GM21529 (cell line): ENCODE data around the gene THBD.

Source experiments
- ATAC-seq: cut with Tn5 transposase; IDR thresholded peaks from one replicate; pipeline ENCODE4 v1.9.1; 2021; ENCODE audit not compliant: unreplicated experiment

The THBD gene

DNA sequence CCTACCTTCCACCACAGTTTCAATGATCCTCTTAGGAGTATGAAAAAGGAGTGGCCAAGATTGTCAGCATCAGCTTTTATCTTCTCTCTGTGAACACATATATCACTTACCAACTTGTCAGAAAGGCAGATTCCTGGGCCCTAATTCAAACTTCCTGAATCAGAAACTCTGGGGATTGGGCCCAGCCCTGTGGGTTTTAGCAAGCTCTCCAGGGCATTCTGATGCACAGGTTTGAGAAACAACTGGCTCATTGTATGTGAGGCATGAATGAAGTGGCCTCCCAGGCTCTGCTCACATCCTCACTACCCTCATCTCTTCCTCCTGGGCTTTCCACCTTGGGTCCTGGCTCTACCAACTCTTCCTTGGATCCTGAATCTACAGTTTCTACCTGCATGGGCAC is 13.2 kb upstream of the THBD start:
- no peak for ATAC-seq

GRCh38 chr20:23061734-23062561 is 12.5 kb upstream of the THBD start:
- ATAC-seq: no peak

- no peak for ATAC-seq
Observed at GRCh38 chr20:23061262-23061661, 11.8 kb upstream of the THBD start.

DNA sequence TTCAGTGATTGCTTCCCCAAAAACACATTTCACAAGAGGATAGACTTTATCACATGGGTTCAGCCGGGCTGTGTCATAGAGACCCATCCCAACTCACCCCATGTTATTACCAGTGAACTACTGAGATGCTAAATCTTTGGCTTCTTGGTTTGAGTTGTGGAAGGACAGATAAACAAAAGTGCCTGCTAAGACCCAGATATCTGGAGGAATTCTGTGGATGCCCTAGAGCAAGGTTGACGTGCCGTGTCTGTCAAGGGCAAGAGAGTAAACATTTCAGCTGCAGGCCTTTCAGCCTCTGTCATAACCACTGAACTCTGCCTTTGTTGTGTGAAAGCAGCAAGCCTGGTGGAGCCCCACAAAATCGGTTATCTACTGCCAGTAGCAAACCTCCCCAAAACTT is 11.2 kb upstream of the THBD start:
- ATAC-seq: no peak

DNA sequence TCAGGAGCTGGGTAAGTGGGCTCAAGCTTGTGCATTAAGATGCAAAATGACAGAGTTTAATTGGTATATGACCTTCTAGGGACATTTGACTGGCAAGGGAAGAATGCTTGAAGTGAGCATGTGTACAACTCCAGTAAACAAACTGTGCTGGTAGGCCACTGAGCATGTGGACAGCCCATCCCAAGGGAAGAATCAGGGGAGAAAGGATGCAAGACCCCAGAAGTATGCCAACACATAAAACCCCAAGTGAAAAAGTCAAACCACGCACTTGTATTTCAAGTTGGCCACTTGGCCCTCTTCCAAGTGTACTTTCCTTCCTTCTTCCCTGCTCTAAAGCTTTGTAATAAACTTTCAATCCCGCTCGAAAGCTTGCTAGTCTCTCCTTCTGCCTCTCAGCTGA is 10.4 kb upstream of the THBD start:
- no peak for ATAC-seq

- no peak for ATAC-seq
Observed at GRCh38 chr20:23059001-23059400, 9.5 kb upstream of the THBD start.

DNA sequence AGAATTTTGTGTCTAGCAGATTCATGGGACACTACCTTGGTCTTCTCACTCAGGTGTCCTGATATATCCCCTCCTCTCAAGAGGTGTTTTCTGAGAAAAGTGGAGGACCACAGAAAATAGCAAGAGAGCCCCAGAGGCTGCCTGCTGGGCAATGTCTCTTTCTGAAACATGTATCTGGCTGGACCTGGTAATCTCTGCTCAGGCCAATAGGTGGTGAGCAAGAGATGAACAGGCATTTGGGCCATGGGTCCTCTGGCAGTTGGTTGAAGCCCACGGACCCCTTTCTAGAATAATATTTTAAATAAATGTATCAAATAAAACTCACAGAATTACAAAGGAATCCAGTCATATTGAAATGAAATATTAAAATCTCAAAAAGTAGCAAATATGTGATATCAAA is 8.8 kb upstream of the THBD start:
- no peak for ATAC-seq

GRCh38 chr20:23052904-23053303 is 3.4 kb upstream of the THBD start:
- no peak for ATAC-seq

DNA sequence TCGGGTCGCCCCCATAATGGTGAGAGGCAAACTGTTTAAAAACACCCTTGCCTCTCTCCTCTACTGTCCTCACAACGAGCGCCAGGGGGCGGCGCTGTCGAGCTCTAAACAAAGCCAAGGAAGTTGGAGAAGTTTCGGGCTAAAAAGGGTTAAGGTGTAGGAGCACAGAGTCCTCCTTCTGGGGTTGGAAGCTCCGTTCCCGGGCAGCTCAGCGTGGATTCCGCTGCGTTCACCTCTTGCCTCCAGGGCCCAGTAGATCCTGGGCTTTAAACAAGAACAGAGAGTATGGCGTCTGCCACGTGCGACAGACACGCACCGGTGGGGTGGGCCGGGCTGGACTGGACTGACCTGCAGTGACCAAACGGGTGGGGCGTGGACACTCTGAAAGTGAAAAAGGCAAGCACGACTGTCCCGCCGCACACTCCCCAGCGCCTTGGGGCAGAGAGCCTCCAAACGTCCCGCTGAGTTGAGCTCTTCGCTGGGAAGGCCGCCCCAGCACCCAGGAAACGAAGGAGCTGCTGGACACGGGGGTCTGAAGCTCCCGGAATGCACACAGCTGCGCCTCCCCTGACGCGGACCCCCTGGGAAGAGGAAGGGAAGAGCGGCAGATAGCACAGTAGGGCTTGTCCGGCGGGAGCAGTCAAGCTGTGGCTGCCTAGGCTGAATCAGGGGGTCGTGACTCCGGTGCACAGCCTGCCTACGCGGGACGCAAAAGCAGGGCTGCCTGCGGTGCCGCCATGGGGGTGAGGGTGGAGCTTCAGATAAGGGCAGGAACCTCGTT is 1.6 kb upstream of the THBD start:
- ATAC-seq: no peak

- ATAC-seq: no peak
Observed at GRCh38 chr20:23050076-23050838, 785 bp upstream of the THBD start.

GRCh38 chr20:23048283-23049200 is 930 bp downstream of the THBD start:
- ATAC-seq: no peak

GRCh38 chr20:23047738-23048214 is 1.7 kb downstream of the THBD start:
- ATAC-seq: no peak

DNA sequence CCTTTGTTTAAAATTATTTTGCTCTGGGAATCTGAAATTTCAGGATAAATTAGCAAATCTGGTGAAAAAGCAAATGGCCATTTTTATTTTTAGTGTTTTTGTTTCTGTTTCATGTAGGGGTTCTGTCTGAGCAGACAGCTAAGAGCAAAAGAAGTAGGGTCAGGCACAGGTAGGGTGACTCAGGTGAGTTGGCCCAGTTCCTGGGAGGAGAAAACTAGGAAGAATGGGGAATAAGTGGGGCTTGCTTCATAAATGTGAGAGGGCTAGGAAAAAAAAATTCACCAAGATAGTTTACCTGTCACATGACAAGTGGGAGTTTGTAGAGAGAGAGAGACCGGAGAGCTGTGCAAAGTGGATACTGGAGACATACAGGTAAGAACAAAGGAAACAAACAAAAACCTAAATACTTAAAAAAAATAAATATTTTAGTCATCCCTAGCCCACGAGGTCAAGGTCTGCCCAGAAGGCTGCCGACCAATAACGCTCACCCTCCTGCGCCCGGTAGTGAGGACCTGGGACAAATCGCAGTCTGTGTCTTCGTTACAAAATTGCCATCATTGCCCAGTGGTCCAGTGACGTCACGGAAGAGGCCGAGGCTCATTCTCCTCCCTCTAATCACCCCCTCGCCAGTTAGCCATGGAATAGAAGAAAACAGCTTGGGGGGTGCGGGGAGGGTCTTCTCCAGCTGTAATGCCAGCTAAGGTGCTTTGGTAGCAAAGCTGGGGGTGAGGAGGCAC is 2.3 kb downstream of the THBD start:
- ATAC-seq: no peak

DNA sequence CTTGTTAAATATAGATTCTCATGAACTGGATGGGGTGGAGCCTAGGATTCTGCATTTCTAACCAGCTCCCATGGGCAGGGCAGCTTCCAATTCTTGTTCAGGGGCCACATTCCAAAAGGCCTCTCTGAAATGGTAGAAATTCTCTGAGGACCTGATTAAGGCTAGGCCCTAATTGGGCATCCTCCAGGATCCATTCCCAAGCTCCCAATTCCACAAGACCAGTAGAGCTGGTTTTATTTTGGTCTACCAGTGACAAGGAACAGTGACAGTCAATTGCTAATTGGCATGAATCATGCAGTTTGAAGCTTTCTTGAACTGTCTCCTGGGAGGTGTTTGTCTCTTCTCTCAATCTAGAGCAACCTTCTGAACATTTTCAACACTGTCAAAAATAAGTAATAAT is 3.0 kb downstream of the THBD start:
- no peak for ATAC-seq

- ATAC-seq: no peak
Observed at GRCh38 chr20:23043376-23043775, 6.1 kb downstream of the THBD start.

DNA sequence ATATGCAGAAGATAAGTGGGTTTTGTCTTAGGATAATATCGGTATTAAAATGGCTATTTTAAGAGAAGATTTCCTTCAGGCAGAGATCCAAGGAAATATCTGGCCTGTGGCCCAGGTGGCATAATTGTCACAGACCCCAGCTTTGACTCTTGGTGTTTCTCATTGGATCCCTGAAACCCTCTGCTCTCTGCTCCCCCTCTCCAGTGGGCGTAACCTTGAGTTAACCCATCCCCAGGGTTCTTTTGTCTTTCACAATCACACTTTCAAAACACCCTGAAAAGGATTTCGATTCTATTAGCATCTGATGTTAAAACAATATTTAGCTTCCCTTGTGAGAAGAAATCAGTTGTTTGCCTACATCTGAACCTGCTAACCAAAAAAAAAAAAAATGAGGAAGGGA is 7.2 kb downstream of the THBD start:
- ATAC-seq: no peak

DNA sequence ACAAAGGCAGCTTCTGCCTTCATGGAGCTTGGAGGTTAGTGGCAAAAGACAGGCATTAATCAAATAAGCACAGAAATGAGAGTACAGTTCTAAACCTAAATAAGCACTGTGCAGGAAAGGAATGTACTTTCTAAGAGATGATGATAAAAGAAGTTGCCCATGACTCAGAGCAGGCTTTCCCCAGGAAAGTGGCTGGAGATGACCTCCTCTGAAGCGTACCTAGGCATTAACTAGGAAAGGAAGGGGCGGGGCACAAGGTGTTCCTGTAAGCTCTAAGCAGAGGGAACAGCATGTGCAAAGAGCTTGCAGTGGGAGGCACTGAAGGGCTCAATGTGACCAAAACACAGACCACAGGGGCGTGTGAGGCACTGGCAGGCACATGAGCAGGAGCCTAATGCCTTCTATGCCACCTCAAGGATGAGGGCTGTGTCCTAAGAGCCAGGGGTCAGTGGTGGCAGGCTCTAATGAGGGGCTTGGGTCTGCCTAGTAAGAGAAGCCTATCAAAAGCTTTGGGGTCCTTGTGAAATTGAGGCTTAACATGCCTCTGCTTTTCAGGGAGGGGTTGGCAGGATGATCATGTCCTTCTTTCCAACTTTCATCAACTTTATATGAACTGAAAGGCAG is 9.5 kb downstream of the THBD start:
- no peak for ATAC-seq

- ATAC-seq: no peak
Observed at GRCh38 chr20:23039136-23039875, 10.2 kb downstream of the THBD start.

DNA sequence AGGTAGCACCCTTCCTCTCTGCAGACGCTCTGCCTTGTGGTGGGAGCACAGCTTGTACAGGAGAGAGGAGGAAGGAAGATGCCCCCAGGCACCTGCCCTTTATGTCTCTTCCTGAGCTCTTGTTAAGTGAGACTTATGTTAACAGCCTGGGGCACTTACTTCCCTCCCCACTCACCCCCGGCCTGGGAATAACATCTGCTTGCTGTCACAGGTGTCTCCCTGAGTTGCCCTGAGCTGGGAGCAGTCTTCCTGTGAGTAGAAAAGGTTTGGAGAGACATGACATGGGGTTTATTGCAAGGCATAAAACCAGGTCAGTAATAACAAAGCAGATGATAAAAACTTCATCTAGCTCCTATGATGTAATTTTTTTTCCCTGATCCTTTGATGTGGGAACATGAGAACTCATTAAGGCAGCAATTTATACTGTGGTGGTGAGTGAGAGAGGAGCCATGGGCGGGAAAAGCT is 12.4 kb downstream of the THBD start:
- ATAC-seq: no peak
